OCI-LY3 (cell line): ENCODE measurements around the gene NKX2-4.

ENCODE experiments used
- CTCF ChIP-seq: fragments of 200-600, 300-600 bp; sonication (generic); IDR thresholded peaks from 2 replicates; pipeline ENCODE4 v1.5.1; 2014; ENCODE audit warnings: antibody characterized with exemption, low read length, low read depth
- EZH2phosphoT487 ChIP-seq: fragments of 200-600 bp; shearing (Covaris generic); IDR thresholded peaks from 2 replicates; pipeline ENCODE4 v1.6.1; 2018; ENCODE audit warnings: antibody characterized with exemption, mixed run types, low read depth

- no peak for TF ChIP-seq CTCF
- TF ChIP-seq EZH2phosphoT487: no peak
These were observed 28.5 kb downstream of the NKX2-4 start for GRCh38 chr20:21368791-21369190.
